Testis (tissue), 3 donors: ENCODE measurements around the gene MGME1. TPM values are rescaled to one million over a fixed set of nuclear protein-coding genes. Genes with fewer than 3 reads are reported as not detected.

ENCODE experiments used
- DNase-seq: peaks from one replicate; pipeline ENCODE4 v3.0.0-alpha.2; 2019
- H3K27ac ChIP-seq, 2 donors: fragments of 200-600 bp; sonication (generic); one replicate each; pipeline ENCODE4 v1.5.1; 2019
- H3K27me3 ChIP-seq: fragments of 200-600 bp; sonication (generic); one replicate; pipeline ENCODE4 v1.5.1; 2019
- H3K36me3 ChIP-seq: fragments of 200-600 bp; sonication (generic); one replicate; pipeline ENCODE4 v1.5.1; 2017; ENCODE audit warnings: low read depth; ENCODE audit errors: missing control alignments
- H3K4me1 ChIP-seq: fragments of 200-600 bp; sonication (generic); one replicate; pipeline ENCODE4 v1.5.1; 2019
- H3K4me3 ChIP-seq, 2 donors: fragments of 200-600 bp; sonication (generic); one replicate each; pipeline ENCODE4 v1.5.1; 2017 to 2019
- H3K9me3 ChIP-seq: fragments of 200-600 bp; sonication (generic); one replicate; pipeline ENCODE4 v1.5.1; 2017
- POLR2A ChIP-seq: fragments of 450-650 bp; IDR thresholded peaks from one replicate; pipeline ENCODE4 v1.6.1; 2017; ENCODE audit warnings: antibody characterized with exemption, mild to moderate bottlenecking, moderate library complexity
- WGBS, 2 donors: methylation state at CpG; one replicate each; pipeline ENCODE4 v1.1.5; 2018; 5-methylcytosine and 5-hydroxymethylcytosine counted together
- intact Hi-C: fragments of 100-400 bp; cut with DNase I; formaldehyde crosslinking; loops from one replicate; pipeline ENCODE4 v1.15.1; 2023; ENCODE audit warnings: low total_unique reads
- polyA plus RNA-seq: library from polyadenylated mRNA; stranded (reverse); fragments of 350-450 nt; fragmentation: Illumina TruSeq; extraction: RNeasy Lipid Tissue Mini Kit (QIAGEN cat#74804); gene quantifications from one replicate; pipeline ENCODE4 v1.2.3, GENCODE V29; 2014; ENCODE audit warnings: low read depth, low replicate concordance; ENCODE audit not compliant: insufficient read depth
- total RNA-seq, 2 donors: library from RNA; depleted of rRNA; stranded (reverse); fragments of >200 nt; gene quantifications; one replicate each; pipeline ENCODE4 v1.2.3, GENCODE V29; 2016
- TF ChIP-seq, protein P1 (sequence below), 3 experiments: fragments of 450-650 bp in 2 of 3; fragments of 200-600 bp in 1 of 3; sonication (generic) in 1 of 3; IDR thresholded peaks; one replicate each; pipeline ENCODE4 v1.5.1; 2016 to 2019; ENCODE audit warnings: antibody characterized with exemption in 3 of 3, mild to moderate bottlenecking in 2 of 3, moderate library complexity in 1 of 3

Gene MGME1
- total and polyA plus RNA-seq, 3 donors from 2014 or later, result 15.5 to 22.3 (median 17.4) TPM

DNA sequence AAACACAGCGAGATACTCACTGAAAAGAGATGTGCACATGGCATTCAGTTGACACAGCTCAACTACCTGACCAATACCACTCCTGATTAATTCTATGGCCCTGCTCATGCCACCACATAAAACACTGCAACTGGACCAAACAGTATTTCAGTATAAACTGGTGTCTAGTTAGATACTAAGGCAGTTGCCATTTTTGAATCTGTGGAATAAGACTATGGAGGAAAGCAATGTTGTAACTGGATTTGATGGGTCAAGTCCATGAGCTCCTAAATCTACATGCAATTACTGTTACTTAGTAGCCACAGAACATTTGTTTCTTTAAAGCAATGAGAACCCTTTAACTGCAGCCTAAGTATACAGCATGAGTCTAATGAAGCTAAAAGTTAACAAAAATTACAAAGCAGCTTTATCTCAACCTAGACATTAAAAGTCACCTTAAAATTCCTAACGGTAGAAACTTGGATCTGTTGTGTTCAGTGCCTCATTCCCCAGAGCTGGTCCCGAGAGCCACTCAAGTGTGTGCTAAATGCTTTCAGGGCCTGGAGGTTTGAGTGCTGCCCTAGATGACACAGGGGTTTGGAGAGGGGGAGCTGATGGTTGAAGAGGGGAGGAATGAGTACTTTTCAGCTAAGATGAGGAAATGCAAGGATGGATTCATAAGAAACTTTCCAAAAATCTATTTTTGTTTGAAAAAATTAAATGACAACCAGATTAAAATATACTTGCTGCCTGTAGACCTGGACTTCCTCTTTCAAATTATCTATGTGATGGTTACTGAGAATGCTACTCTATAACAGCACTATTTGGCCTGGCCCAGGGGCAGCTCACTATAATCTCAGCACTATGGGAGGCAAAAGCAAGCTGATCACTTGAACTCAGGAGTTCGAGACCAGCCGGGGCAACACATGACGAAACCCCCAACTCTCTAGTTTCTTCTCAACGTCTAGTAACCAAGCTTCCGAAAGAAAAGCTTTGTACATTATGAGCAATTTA, 15.8 kb upstream of the MGME1 start:
- intact Hi-C loops, result no loop called here
- no peak for TF ChIP-seq POLR2A
- TF ChIP-seq, protein P1, sequence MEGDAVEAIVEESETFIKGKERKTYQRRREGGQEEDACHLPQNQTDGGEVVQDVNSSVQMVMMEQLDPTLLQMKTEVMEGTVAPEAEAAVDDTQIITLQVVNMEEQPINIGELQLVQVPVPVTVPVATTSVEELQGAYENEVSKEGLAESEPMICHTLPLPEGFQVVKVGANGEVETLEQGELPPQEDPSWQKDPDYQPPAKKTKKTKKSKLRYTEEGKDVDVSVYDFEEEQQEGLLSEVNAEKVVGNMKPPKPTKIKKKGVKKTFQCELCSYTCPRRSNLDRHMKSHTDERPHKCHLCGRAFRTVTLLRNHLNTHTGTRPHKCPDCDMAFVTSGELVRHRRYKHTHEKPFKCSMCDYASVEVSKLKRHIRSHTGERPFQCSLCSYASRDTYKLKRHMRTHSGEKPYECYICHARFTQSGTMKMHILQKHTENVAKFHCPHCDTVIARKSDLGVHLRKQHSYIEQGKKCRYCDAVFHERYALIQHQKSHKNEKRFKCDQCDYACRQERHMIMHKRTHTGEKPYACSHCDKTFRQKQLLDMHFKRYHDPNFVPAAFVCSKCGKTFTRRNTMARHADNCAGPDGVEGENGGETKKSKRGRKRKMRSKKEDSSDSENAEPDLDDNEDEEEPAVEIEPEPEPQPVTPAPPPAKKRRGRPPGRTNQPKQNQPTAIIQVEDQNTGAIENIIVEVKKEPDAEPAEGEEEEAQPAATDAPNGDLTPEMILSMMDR (IDR thresholded peaks at IDR 0.05), result no peak
- H3K4me1 ChIP-seq, result no peaks in the 10 kb centered on the region
- no peak overlapping the region for H3K4me3 ChIP-seq
- 88 to 95% methylated on average over 8 of the region's 8 CpGs for WGBS, 2 donors
- peaks cover 3% of the 10 kb centered on the region for H3K36me3 ChIP-seq
- no peak overlapping the region for H3K27ac ChIP-seq
- no peak for DNase-seq
- H3K27me3 ChIP-seq, result no peaks in the 10 kb centered on the region
- no peaks in the 10 kb centered on the region for H3K9me3 ChIP-seq

DNA sequence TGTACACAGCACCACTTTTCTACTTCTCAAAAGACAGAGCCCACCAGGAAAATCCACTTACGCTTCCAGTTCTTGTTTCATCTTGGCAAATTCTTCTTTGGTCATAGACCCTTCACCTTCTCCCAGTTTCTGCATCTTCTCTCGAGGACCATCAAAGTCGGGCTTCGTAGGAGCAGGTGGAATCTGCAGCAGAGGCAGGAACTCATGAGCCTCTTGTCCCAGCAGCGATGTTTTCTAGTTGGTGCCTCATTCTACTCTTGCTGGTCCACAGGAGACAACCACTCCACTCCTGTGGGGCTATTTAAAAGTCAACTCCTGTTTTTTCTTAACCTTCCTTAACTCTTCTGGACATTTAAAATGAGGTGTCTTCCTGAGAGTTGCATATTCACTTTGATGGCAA, 14.9 kb upstream of the MGME1 start:
- intact Hi-C loops, result no loop called here

DNA sequence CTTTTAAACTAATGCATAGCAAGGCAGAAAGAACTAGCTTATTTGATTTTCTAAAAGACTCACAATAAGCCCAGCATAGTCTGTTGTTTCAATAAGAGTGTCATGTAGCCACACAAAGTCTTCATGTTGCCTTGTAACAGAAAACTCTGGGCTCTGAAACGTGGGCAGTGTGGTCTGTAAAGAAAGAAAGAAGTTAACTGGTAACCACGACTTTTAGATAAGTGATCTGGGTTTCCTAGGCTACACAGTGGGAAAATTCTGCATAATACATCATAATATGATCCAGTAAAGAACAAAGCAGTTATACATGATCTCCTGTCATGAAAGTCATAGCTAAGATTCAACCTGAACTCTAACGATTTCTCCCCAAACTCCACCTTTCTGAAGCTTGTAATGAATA, 13.5 kb upstream of the MGME1 start:
- no peak for TF ChIP-seq POLR2A
- TF ChIP-seq, protein P1 (IDR thresholded peaks at IDR 0.05), result no peak
- H3K4me3 ChIP-seq, result no peak overlapping the region
- H3K4me1 ChIP-seq, result peaks cover 13% of the 10 kb centered on the region
- WGBS, 2 donors, result 63 to 75% methylated on average over 3 of the region's 3 CpGs
- intact Hi-C loops, result no loop called here
- no peaks in the 10 kb centered on the region for H3K36me3 ChIP-seq
- H3K27ac ChIP-seq, result no peak overlapping the region
- no peak for DNase-seq
- H3K9me3 ChIP-seq, result no peaks in the 10 kb centered on the region
- H3K27me3 ChIP-seq, result no peaks in the 10 kb centered on the region

More for the DNA sequence above, 14.9 kb upstream of the MGME1 start:
- Histone ChIP-seq H3K9me3 (no peaks in the 10 kb centered on the region), H3K4me1 (peaks cover 4% of the 10 kb centered on the region), H3K27ac (no peak overlapping the region), H3K36me3 (peaks cover under 1% of the 10 kb centered on the region), H3K27me3 (no peaks in the 10 kb centered on the region), H3K4me3 (no peak overlapping the region)
- 98 to 99% methylated on average over 5 of the region's 5 CpGs for WGBS, 2 donors
- TF ChIP-seq, protein P1 (IDR thresholded peaks at IDR 0.05), result no peak
- no peak for TF ChIP-seq POLR2A
- no peak for DNase-seq

DNA sequence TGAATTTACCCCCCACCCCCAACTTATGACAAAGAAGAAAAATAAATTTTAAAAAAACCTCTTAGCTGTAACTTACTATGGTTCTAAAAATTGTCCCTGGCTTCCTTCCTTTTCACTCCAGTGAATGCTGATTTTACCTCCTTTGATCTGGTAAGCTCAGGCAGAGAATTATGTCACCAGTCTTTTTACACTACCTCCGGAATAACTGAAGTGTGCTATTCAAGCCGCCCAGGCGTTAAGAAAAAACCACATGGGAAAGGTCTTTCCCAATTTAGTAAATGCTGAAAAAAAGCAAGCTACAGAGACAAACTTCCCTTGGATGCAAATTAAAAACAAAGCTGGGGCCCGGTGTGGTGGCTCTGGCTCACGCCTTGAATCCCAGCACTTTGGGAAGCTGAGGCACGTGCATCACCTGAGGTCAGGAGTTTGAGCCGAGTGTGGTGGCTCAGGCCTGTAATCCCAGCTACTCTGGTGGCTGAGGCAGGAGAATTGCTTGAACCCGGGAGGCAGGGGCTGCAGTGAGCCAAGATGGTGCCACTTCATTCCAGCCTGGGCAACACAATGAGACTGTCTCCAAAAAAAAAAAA, 12.6 kb upstream of the MGME1 start:
- no peaks in the 10 kb centered on the region for H3K36me3 ChIP-seq
- intact Hi-C loops, result no loop called here
- no peak for DNase-seq
- H3K27me3 ChIP-seq, result no peaks in the 10 kb centered on the region
- H3K4me1 ChIP-seq, result peaks cover 17% of the 10 kb centered on the region
- no peaks in the 10 kb centered on the region for H3K9me3 ChIP-seq
- WGBS, 2 donors, result 82 to 83% methylated on average over 8 of the region's 8 CpGs
- H3K4me3 ChIP-seq, result no peak overlapping the region
- no peak overlapping the region for H3K27ac ChIP-seq
- TF ChIP-seq, protein P1 (IDR thresholded peaks at IDR 0.05), result no peak
- no peak for TF ChIP-seq POLR2A
